Smooth muscle cell (in vitro differentiated cells): Measurements from ENCODE around the gene OTULINL. TPM values are rescaled to one million over a fixed set of nuclear protein-coding genes. Genes with fewer than 3 reads are reported as not detected.

Experiments
- DNase-seq: peaks from one replicate; lab custom pipeline; 2025; ENCODE audit not compliant: unreplicated experiment; lab: John Stamatoyannopoulos, UW
- H2AFZ ChIP-seq: fragments of 200-600 bp; sonication (generic); 2 replicates; pipeline ENCODE4 v1.6.0; 2016; ENCODE audit warnings: antibody characterized with exemption, low read depth, mild to moderate bottlenecking
- H3F3A ChIP-seq: fragments of 200-600 bp; sonication (generic); 2 replicates; pipeline ENCODE4 v1.6.0; 2017; ENCODE audit warnings: antibody characterized with exemption, low read depth
- H3K27ac ChIP-seq: fragments of 200-600 bp; sonication (generic); 2 replicates; pipeline ENCODE4 v1.5.1; 2016; ENCODE audit warnings: low read depth, mild to moderate bottlenecking
- H3K27me3 ChIP-seq: fragments of 200-600 bp; sonication (generic); 2 replicates; pipeline ENCODE4 v1.6.1; 2016; ENCODE audit warnings: low read depth, mild to moderate bottlenecking
- H3K36me3 ChIP-seq: fragments of 200-600 bp; sonication (generic); 2 replicates; pipeline ENCODE4 v1.5.1; 2016; ENCODE audit warnings: low read depth
- H3K4me1 ChIP-seq: fragments of 200-600 bp; sonication (generic); 2 replicates; pipeline ENCODE4 v1.5.1; 2016; ENCODE audit warnings: low read depth
- H3K4me2 ChIP-seq: fragments of 200-600 bp; sonication (generic); 2 replicates; pipeline ENCODE4 v1.6.0; 2016; ENCODE audit warnings: mild to moderate bottlenecking
- H3K4me3 ChIP-seq: fragments of 200-600 bp; sonication (generic); 2 replicates; pipeline ENCODE4 v1.5.1; 2016; ENCODE audit warnings: mild to moderate bottlenecking
- H3K79me2 ChIP-seq: fragments of 200-600 bp; sonication (generic); 2 replicates; pipeline ENCODE4 v1.6.0; 2016; ENCODE audit warnings: low read depth, mild to moderate bottlenecking
- H3K9ac ChIP-seq: fragments of 200-600 bp; sonication (generic); 2 replicates; pipeline ENCODE4 v1.6.0; 2016; ENCODE audit warnings: low read depth
- H3K9me3 ChIP-seq: fragments of 200-600 bp; sonication (generic); replicated peaks from 2 replicates; pipeline ENCODE4 v1.5.1; 2016; ENCODE audit warnings: low read depth
- H4K20me1 ChIP-seq: fragments of 200-600 bp; sonication (generic); 2 replicates; pipeline ENCODE4 v1.6.0; 2016; ENCODE audit warnings: low read depth
- CTCF ChIP-seq: fragments of 200-600 bp; sonication (generic); IDR thresholded peaks from 2 replicates; pipeline ENCODE4 v1.5.1; 2017; ENCODE audit warnings: borderline replicate concordance, mild to moderate bottlenecking, antibody characterized with exemption; ENCODE audit not compliant: insufficient read depth, poor library complexity, severe bottlenecking
- WGBS: methylation state at CpG from one replicate; pipeline ENCODE4 v1.1.7; 2016; ENCODE audit warnings: low lambda C conversion rate; 5-methylcytosine and 5-hydroxymethylcytosine counted together
- polyA plus RNA-seq: library from polyadenylated mRNA; unstranded; fragments of >200 nt; fragmentation: Nextera tagmentation; extraction: Ambion mirVana; gene quantifications from 2 replicates; pipeline ENCODE4 v1.2.1, GENCODE V29; 2016
- total RNA-seq: library from RNA; depleted of rRNA; stranded (reverse); fragments of >200 nt; gene quantifications from 2 replicates; pipeline ENCODE4 v1.2.3, GENCODE V29; 2014

The OTULINL gene
- total and polyA plus RNA-seq, 2 experiments from 2014 or later, result 0.19 to 1.1 TPM

GRCh38 chr5:14561741-14562140 lies 19.9 kb upstream of the OTULINL start:
- no peaks in the 10 kb centered on the region for H3K4me1 ChIP-seq
- no peak overlapping the region for H3K4me2 ChIP-seq
- no peak overlapping the region for H3K27ac ChIP-seq
- H2AFZ ChIP-seq, result no peak overlapping the region
- no peak overlapping the region for H3K4me3 ChIP-seq
- no peak for TF ChIP-seq CTCF
- no peaks in the 10 kb centered on the region for H4K20me1 ChIP-seq
- H3K36me3 ChIP-seq, result no peaks in the 10 kb centered on the region
- no peak overlapping the region for H3K9ac ChIP-seq
- no peaks in the 10 kb centered on the region for H3K79me2 ChIP-seq
- no peaks in the 10 kb centered on the region for H3F3A ChIP-seq
- WGBS, result 86% methylated on average over 3 of the region's 3 CpGs
- H3K9me3 ChIP-seq, result no peaks in the 10 kb centered on the region
- H3K27me3 ChIP-seq, result no peaks in the 10 kb centered on the region
- DNase-seq, result no peak

DNA sequence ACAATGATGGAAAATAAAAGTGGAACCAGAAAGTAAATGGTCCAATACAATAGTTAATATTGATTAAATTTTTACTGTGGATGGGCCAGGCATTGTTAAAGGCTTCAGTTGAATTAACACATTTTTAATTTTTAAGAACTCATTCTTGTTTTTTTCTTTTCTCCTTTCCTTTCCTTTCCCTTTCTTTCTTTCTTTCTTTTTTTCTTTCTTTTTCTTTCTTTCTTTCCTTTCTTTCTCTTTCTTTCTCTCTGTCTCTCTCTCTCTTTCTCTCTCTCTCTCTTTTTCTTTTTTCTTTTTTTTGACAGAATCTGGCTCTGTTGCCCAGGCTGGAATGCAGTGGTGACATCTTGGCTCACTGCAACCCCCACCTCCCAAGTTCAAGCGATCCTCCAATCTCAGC lies 13.3 kb upstream of the OTULINL start:
- no peaks in the 10 kb centered on the region for H3K9me3 ChIP-seq
- H2AFZ ChIP-seq, result no peak overlapping the region
- no peaks in the 10 kb centered on the region for H3K4me1 ChIP-seq
- H3K79me2 ChIP-seq, result no peaks in the 10 kb centered on the region
- no peak for DNase-seq
- no peaks in the 10 kb centered on the region for H3F3A ChIP-seq
- H3K4me2 ChIP-seq, result no peak overlapping the region
- no peak overlapping the region for H3K4me3 ChIP-seq
- no peaks in the 10 kb centered on the region for H3K36me3 ChIP-seq
- H4K20me1 ChIP-seq, result no peaks in the 10 kb centered on the region
- no peak for TF ChIP-seq CTCF
- H3K9ac ChIP-seq, result no peak overlapping the region
- WGBS, result 88% methylated on average over 1 of the region's 1 CpG
- no peak overlapping the region for H3K27ac ChIP-seq
- no peaks in the 10 kb centered on the region for H3K27me3 ChIP-seq

- WGBS, result 87% methylated on average over 4 of the region's 4 CpGs
- no peaks in the 10 kb centered on the region for H3K4me1 ChIP-seq
- no peak overlapping the region for H2AFZ ChIP-seq
- no peak overlapping the region for H3K9ac ChIP-seq
- H3F3A ChIP-seq, result no peaks in the 10 kb centered on the region
- no peaks in the 10 kb centered on the region for H3K27me3 ChIP-seq
- H4K20me1 ChIP-seq, result no peaks in the 10 kb centered on the region
- no peaks in the 10 kb centered on the region for H3K79me2 ChIP-seq
- H3K4me3 ChIP-seq, result no peak overlapping the region
- H3K27ac ChIP-seq, result no peak overlapping the region
- DNase-seq, result no peak
- H3K36me3 ChIP-seq, result no peaks in the 10 kb centered on the region
- H3K4me2 ChIP-seq, result no peak overlapping the region
- no peak for TF ChIP-seq CTCF
- no peaks in the 10 kb centered on the region for H3K9me3 ChIP-seq
Observed at GRCh38 chr5:14569948-14570691, 11.5 kb upstream of the OTULINL start.

- no peaks in the 10 kb centered on the region for H3K79me2 ChIP-seq
- H3K9ac ChIP-seq, result no peak overlapping the region
- no peak for TF ChIP-seq CTCF
- H3K36me3 ChIP-seq, result no peaks in the 10 kb centered on the region
- no peaks in the 10 kb centered on the region for H3K4me1 ChIP-seq
- no peaks in the 10 kb centered on the region for H3F3A ChIP-seq
- DNase-seq, result no peak
- no peak overlapping the region for H2AFZ ChIP-seq
- no peak overlapping the region for H3K4me3 ChIP-seq
- no peaks in the 10 kb centered on the region for H4K20me1 ChIP-seq
- H3K4me2 ChIP-seq, result no peak overlapping the region
- H3K27ac ChIP-seq, result no peak overlapping the region
- WGBS, result 98% methylated on average over 1 of the region's 1 CpG
- H3K27me3 ChIP-seq, result no peaks in the 10 kb centered on the region
- H3K9me3 ChIP-seq, result no peaks in the 10 kb centered on the region
Observed at GRCh38 chr5:14571901-14572300, 9.7 kb upstream of the OTULINL start.
